OCI-LY3 (cell line): ENCODE data around the gene TMEM169.

Experiments
- H2AFZ ChIP-seq: fragments of 200-600, 300-600 bp; shearing (Covaris generic); 2 replicates; pipeline ENCODE4 v1.6.0; 2014; ENCODE audit warnings: antibody characterized with exemption, low read depth, low read length
- H3K27ac ChIP-seq: fragments of 200-600, 300-600 bp; sonication (generic); 2 replicates; pipeline ENCODE4 v1.5.1; 2014; ENCODE audit warnings: mild to moderate bottlenecking, low read length, moderate library complexity, mixed read lengths
- H3K27me3 ChIP-seq: fragments of 200-600, 300-600 bp; sonication (generic); 2 replicates; pipeline ENCODE4 v1.6.1; 2014; ENCODE audit warnings: low read depth, low read length, mixed read lengths
- H3K36me3 ChIP-seq: fragments of 200-600, 300-600 bp; sonication (generic); replicated peaks from 2 replicates; pipeline ENCODE3; 2014; ENCODE audit warnings: low read depth, low read length, mixed read lengths
- H3K4me1 ChIP-seq: fragments of 300-600, 200-600 bp; sonication (generic); 2 replicates; pipeline ENCODE4 v1.6.1; 2014; ENCODE audit warnings: low read length, mixed read lengths
- H3K4me2 ChIP-seq: fragments of 200-600, 300-600 bp; sonication (generic); 2 replicates; pipeline ENCODE4 v1.6.1; 2014; ENCODE audit warnings: low read length, mixed read lengths
- H3K4me3 ChIP-seq: fragments of 300-600, 200-600 bp; sonication (generic); 2 replicates; pipeline ENCODE4 v1.5.1; 2014; ENCODE audit warnings: antibody characterized with exemption, mild to moderate bottlenecking, low read length, moderate library complexity
- H3K79me2 ChIP-seq: fragments of 300-600, 200-600 bp; shearing (Covaris generic); 2 replicates; pipeline ENCODE4 v1.6.1; 2014; ENCODE audit warnings: mild to moderate bottlenecking, low read length, mixed read lengths
- H3K9ac ChIP-seq: fragments of 300-600, 200-600 bp; shearing (Covaris generic); 2 replicates; pipeline ENCODE4 v1.6.0; 2014; ENCODE audit warnings: mild to moderate bottlenecking, low read length, moderate library complexity
- H3K9me3 ChIP-seq: fragments of 200-600, 300-600 bp; shearing (Covaris generic); 2 replicates; pipeline ENCODE4 v1.6.1; 2014; ENCODE audit warnings: low read length, mixed read lengths; ENCODE audit not compliant: insufficient read depth
- H4K20me1 ChIP-seq: fragments of 200-600, 300-600 bp; sonication (generic); 2 replicates; pipeline ENCODE4 v1.6.1; 2016; ENCODE audit warnings: low read length, mixed read lengths; ENCODE audit not compliant: insufficient read depth
- EZH2phosphoT487 ChIP-seq: fragments of 200-600 bp; shearing (Covaris generic); IDR thresholded peaks from 2 replicates; pipeline ENCODE4 v1.6.1; 2018; ENCODE audit warnings: antibody characterized with exemption, mixed run types, low read depth
- TF ChIP-seq, protein P1 (sequence below): fragments of 200-600, 300-600 bp; sonication (generic); IDR thresholded peaks from 2 replicates; pipeline ENCODE4 v1.5.1; 2014; ENCODE audit warnings: antibody characterized with exemption, low read length, low read depth

The TMEM169 gene

DNA sequence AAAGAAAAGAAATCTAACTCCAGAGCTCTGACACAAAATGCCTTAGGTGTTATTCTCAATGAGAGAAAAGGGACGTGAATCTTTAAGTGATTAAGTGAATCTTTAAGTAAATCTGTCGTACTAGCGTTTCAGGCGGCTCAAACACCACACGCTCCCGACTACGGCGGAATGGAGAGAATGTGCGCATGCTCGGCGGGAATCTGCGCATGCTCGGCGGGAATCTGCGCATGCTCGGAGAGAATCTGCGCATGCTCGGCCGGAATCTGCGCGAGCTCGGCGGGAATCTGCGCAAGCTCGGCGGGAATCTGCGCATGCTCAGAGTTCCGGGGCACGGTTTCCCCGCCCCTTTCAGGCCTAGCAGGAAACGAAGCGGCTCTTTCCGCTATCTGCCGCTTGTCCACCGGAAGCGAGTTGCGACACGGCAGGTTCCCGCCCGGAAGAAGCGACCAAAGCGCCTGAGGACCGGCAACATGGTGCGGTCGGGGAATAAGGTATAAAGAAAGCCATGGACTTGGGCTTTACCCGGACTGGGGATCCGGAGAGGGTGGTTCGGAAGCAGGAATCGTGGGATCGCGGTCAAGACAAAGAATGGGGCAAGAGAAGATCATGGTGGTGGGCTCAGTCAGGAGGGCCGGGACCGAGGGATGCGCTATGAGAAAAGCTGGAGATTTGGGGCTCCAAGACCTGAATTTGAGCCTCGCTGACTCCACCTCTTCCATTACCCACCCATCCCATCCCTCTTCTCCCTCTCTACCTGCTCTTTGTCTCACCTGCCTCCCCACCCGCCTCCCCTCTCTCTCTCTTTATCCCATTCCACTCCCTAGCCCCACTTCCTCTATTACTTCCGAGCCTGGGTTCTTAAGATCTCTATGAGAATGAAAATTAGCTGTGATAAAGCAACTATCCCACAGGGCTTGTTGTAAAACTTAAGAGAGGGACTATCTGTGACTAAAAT lies 27.5 kb downstream of the TMEM169 start, which contains the start of gene XRCC5:
XRCC5 (plus strand) TSS at position 382 of the 955 bp plus-strand sequence; CDS start at position 471, 89 bp downstream.
- H2AFZ ChIP-seq: no peak within 1 kb of the TSS
- H4K20me1 ChIP-seq: peaks cover 10% of the 10 kb centered on the region; the same call in 1 of the 2 replicates
- peak within 1 kb of the TSS; percentile 87 for H3K4me2 ChIP-seq
- peaks cover 45% of the 10 kb centered on the region for H3K4me1 ChIP-seq
- H3K27me3 ChIP-seq: no peaks in the 10 kb centered on the region
- peak within 1 kb of the TSS; percentile 96 for H3K4me3 ChIP-seq
- peak within 1 kb of the TSS; percentile 98 for H3K9ac ChIP-seq
- H3K9me3 ChIP-seq: no peaks in the 10 kb centered on the region
- peaks cover 32% of the 10 kb centered on the region for H3K36me3 ChIP-seq
- peaks cover 44% of the 10 kb centered on the region for H3K79me2 ChIP-seq
- TF ChIP-seq, protein P1, sequence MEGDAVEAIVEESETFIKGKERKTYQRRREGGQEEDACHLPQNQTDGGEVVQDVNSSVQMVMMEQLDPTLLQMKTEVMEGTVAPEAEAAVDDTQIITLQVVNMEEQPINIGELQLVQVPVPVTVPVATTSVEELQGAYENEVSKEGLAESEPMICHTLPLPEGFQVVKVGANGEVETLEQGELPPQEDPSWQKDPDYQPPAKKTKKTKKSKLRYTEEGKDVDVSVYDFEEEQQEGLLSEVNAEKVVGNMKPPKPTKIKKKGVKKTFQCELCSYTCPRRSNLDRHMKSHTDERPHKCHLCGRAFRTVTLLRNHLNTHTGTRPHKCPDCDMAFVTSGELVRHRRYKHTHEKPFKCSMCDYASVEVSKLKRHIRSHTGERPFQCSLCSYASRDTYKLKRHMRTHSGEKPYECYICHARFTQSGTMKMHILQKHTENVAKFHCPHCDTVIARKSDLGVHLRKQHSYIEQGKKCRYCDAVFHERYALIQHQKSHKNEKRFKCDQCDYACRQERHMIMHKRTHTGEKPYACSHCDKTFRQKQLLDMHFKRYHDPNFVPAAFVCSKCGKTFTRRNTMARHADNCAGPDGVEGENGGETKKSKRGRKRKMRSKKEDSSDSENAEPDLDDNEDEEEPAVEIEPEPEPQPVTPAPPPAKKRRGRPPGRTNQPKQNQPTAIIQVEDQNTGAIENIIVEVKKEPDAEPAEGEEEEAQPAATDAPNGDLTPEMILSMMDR: no peak
- no peak for TF ChIP-seq EZH2phosphoT487
- H3K27ac ChIP-seq: peak within 1 kb of the TSS; percentile 74

DNA sequence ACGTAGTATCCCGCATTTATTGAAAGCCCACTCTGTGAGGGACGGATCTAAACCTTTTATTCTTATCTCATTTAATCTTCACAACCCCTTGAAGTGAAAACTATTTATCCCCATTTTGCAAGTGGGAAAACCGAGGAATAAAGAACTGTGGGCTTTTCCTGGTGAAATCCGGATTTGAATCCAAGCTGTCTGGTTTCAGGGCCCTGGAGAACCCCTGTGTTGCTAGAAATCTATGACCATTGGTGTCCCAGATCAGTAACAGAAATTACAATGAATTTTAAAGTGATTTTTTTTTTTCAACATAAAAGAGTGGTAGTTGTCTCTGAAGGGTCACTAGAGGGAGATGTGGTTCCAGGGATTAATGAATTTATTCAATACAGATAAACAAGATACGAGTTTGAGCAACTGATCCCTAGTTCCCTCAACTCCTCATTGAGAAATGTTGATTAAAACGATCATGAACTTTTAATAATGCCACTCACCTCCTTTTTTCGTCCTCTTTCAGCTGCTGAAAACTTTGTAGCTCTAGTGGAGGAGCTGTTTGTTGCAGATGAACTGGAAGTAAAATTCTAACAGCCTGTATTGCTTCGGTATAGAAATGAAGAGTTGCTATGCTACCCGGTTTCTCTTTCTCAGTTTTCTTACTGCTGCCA lies 28.4 kb downstream of the TMEM169 start:
- no peaks in the 10 kb centered on the region for H3K9me3 ChIP-seq
- peak overlapping the region; percentile 96 for H3K4me3 ChIP-seq
- peaks cover 50% of the 10 kb centered on the region for H3K4me1 ChIP-seq
- no peak for TF ChIP-seq EZH2phosphoT487
- TF ChIP-seq, protein P1: peak; percentile 54
- no peak overlapping the region for H2AFZ ChIP-seq
- H3K9ac ChIP-seq: peak overlapping the region; percentile 98
- peaks cover 12% of the 10 kb centered on the region; the same call in 1 of the 2 replicates for H4K20me1 ChIP-seq
- peak overlapping the region; percentile 74 for H3K27ac ChIP-seq
- no peaks in the 10 kb centered on the region for H3K27me3 ChIP-seq
- peak overlapping the region; percentile 87 for H3K4me2 ChIP-seq
- peaks cover 36% of the 10 kb centered on the region for H3K36me3 ChIP-seq
- H3K79me2 ChIP-seq: peaks cover 51% of the 10 kb centered on the region

DNA sequence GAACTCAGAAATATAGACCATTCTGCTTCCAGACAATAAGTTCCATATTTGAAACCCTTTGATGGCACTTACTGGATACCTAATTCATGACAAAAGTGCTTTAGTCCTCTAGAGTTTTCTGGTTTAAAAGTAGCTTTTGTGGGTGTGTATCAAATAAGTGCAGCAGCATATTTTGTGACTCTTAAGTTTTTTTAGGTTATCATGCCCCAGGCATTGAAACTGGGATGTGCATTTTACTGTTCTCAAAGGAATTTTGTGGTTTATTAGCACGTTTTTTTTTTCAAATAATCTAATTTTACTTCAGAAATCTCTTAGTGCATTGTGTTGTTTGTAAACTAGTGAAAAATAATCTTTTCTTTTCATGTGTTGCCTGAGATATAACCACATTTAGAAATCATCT lies 28.9 kb downstream of the TMEM169 start:
- peaks cover 54% of the 10 kb centered on the region for H3K4me1 ChIP-seq
- peak overlapping the region; percentile 87 for H3K4me2 ChIP-seq
- TF ChIP-seq, protein P1: no peak
- no peak for TF ChIP-seq EZH2phosphoT487
- H2AFZ ChIP-seq: no peak overlapping the region
- H3K4me3 ChIP-seq: peak overlapping the region; percentile 96
- H3K27me3 ChIP-seq: no peaks in the 10 kb centered on the region
- peak overlapping the region; percentile 98 for H3K9ac ChIP-seq
- H4K20me1 ChIP-seq: peaks cover 12% of the 10 kb centered on the region; the same call in 1 of the 2 replicates
- peak overlapping the region; percentile 74 for H3K27ac ChIP-seq
- H3K79me2 ChIP-seq: peaks cover 56% of the 10 kb centered on the region
- peaks cover 40% of the 10 kb centered on the region for H3K36me3 ChIP-seq
- no peaks in the 10 kb centered on the region for H3K9me3 ChIP-seq

DNA sequence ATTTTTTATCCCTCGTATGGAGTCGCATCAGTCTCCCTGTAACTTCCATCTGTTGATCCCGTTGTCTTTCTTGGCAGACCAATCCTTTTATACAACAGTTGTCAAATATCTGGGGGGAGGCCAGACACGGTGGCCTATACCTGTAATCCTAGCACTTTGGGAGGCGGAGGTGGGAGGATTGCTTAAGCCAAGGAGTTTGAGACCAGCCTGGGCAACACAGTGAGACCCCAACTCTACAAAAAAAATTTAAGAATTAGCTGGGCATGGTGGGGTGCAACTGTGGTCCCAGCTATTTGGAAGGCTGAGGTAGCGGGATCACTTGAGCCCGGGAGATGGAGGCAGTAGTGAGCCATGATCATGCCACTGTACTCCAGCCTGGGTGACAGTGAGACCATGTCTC lies 29.4 kb downstream of the TMEM169 start:
- H3K9me3 ChIP-seq: no peaks in the 10 kb centered on the region
- H3K36me3 ChIP-seq: peaks cover 45% of the 10 kb centered on the region
- no peak overlapping the region for H3K4me3 ChIP-seq
- H2AFZ ChIP-seq: no peak overlapping the region
- H3K9ac ChIP-seq: no peak overlapping the region
- H3K4me1 ChIP-seq: peaks cover 54% of the 10 kb centered on the region
- no peak for TF ChIP-seq EZH2phosphoT487
- H3K27me3 ChIP-seq: no peaks in the 10 kb centered on the region
- H4K20me1 ChIP-seq: peaks cover 12% of the 10 kb centered on the region; the same call in 1 of the 2 replicates
- peak overlapping the region; percentile 87; the same call in 1 of the 2 replicates for H3K4me2 ChIP-seq
- H3K79me2 ChIP-seq: peaks cover 61% of the 10 kb centered on the region
- peak overlapping the region; percentile 91; the same call in 1 of the 2 replicates for H3K27ac ChIP-seq
